H1 (cell line): Measurements from ENCODE around the gene RPS27A. TPM values are rescaled to one million over a fixed set of nuclear protein-coding genes. Genes with fewer than 3 reads are reported as not detected.

Experiments
- CTCF ChIA-PET: fragments of 300-600 bp; sonication (Branson Sonifier 250); formaldehyde crosslinking; loops from one replicate; lab custom pipeline; 2021; ENCODE audit not compliant: partially characterized antibody; lab: Charles Lee
- POLR2A ChIA-PET: fragments of 300-600 bp; sonication (Branson Sonifier 250); formaldehyde crosslinking; loops from one replicate; lab custom pipeline; 2021; ENCODE audit warnings: inconsistent platforms; ENCODE audit not compliant: partially characterized antibody; lab: Charles Lee
- DNase-seq, 2 experiments: peaks; one replicate each; pipeline versions ENCODE4 v3.0.0 to v3.0.0-alpha.2; 2010 to 2022; ENCODE audit warnings: low spot score in 2 of 2, low read depth in 1 of 2, mixed read lengths in 1 of 2
- FAIRE-seq: peaks from 2 replicates; lab custom pipeline; 2011; peaks lifted over from hg19 to GRCh38; lab: Jason Lieb, UNC
- H2AFZ ChIP-seq: 2 replicates; pipeline ENCODE4 v1.8.1; 2012; ENCODE audit warnings: low read length, inconsistent platforms
- H2AK5ac ChIP-seq: 2 replicates; pipeline ENCODE4 v1.6.1; 2013; ENCODE audit warnings: low read depth, low read length
- H2BK120ac ChIP-seq: replicated peaks from 2 replicates; pipeline ENCODE3; 2013; ENCODE audit warnings: low read depth, low read length, inconsistent platforms
- H2BK12ac ChIP-seq: 2 replicates; pipeline ENCODE4 v1.6.1; 2013; ENCODE audit warnings: low read depth, low read length
- H2BK15ac ChIP-seq: 2 replicates; pipeline ENCODE4 v1.6.1; 2013; ENCODE audit warnings: low read length
- H2BK20ac ChIP-seq: 2 replicates; pipeline ENCODE4 v1.6.1; 2013; ENCODE audit warnings: low read length
- H2BK5ac ChIP-seq: 2 replicates; pipeline ENCODE4 v1.6.1; 2013; ENCODE audit warnings: low read depth, low read length
- H3K14ac ChIP-seq: 2 replicates; pipeline ENCODE4 v1.6.1; 2013; ENCODE audit warnings: inconsistent platforms; ENCODE audit not compliant: insufficient read length
- H3K18ac ChIP-seq: 2 replicates; pipeline ENCODE4 v1.6.1; 2013; ENCODE audit warnings: low read length; ENCODE audit errors: extremely low read depth
- H3K23ac ChIP-seq: 2 replicates; pipeline ENCODE4 v1.6.1; 2013; ENCODE audit warnings: inconsistent platforms; ENCODE audit not compliant: insufficient read length
- H3K23me2 ChIP-seq: 2 replicates; pipeline ENCODE4 v1.6.1; 2013; ENCODE audit warnings: low read depth, low read length
- H3K27ac ChIP-seq: 2 replicates; pipeline ENCODE4 v1.6.1; 2011; ENCODE audit warnings: low read depth, low read length, inconsistent platforms
- H3K27me3 ChIP-seq, 4 experiments: replicated peaks in 1 of 4; 1 replicate in 1 of 4; 2 replicates in 3 of 4; pipeline versions ENCODE4 v1.6.1 to v1.8.1; 2011 to 2013; ENCODE audit warnings: low read length in 3 of 4, mild to moderate bottlenecking in 3 of 4, inconsistent platforms in 2 of 4, mixed read lengths in 2 of 4, moderate library complexity in 1 of 4; ENCODE audit not compliant: control insufficient read depth in 3 of 4, insufficient read depth in 3 of 4; ENCODE audit errors: extremely low read depth in 1 of 4
- H3K36me3 ChIP-seq, 4 experiments: 2 replicates each; pipeline versions ENCODE4 v1.6.1 to v1.8.1; 2011 to 2013; ENCODE audit warnings: mild to moderate bottlenecking in 4 of 4, low read length in 3 of 4, moderate library complexity in 2 of 4, control low read depth in 1 of 4, inconsistent platforms in 1 of 4; ENCODE audit not compliant: insufficient read depth in 4 of 4, control insufficient read depth in 2 of 4
- H3K4ac ChIP-seq: replicated peaks from 2 replicates; pipeline ENCODE3; 2013; ENCODE audit warnings: low read length, low read depth, mixed read lengths, inconsistent platforms; ENCODE audit not compliant: insufficient read length
- H3K4me1 ChIP-seq, 4 experiments: replicated peaks in 1 of 4; 1 replicate in 1 of 4; 2 replicates in 3 of 4; pipeline versions ENCODE4 v1.6.1 to v1.8.1; 2011 to 2013; ENCODE audit warnings: low read length in 3 of 4, inconsistent platforms in 2 of 4, mixed read lengths in 1 of 4; ENCODE audit not compliant: insufficient read depth in 4 of 4, control insufficient read depth in 3 of 4
- H3K4me2 ChIP-seq, 2 experiments: 2 replicates each; pipeline versions ENCODE4 v1.6.1 to v1.8.1; 2011 to 2013; ENCODE audit warnings: low read depth in 2 of 2, low read length in 2 of 2, control low read depth in 1 of 2, inconsistent platforms in 1 of 2, mild to moderate bottlenecking in 1 of 2; ENCODE audit not compliant: insufficient read depth in 1 of 2
- H3K4me3 ChIP-seq, 4 experiments: fragments of 200-600, 300-600 bp in 1 of 4; sonication (generic), shearing (Covaris generic), sonication (Bioruptor Twin) in 1 of 4; 2 replicates each; pipeline versions ENCODE4 v1.5.1 to v1.8.1; 2011 to 2016; ENCODE audit warnings: low read length in 4 of 4, low read depth in 3 of 4, control low read depth in 2 of 4, inconsistent platforms in 2 of 4, mild to moderate bottlenecking in 2 of 4, mixed read lengths in 1 of 4, moderate library complexity in 1 of 4; ENCODE audit not compliant: insufficient read depth in 2 of 4; ENCODE audit errors: extremely low read depth in 1 of 4
- H3K56ac ChIP-seq: replicated peaks from 2 replicates; pipeline ENCODE3; 2013; ENCODE audit warnings: low read depth, mild to moderate bottlenecking, mixed read lengths, low read length, inconsistent platforms; ENCODE audit not compliant: insufficient read length
- H3K79me1 ChIP-seq: 2 replicates; pipeline ENCODE4 v1.6.1; 2013; ENCODE audit warnings: low read depth, low read length, control low read depth
- H3K79me2 ChIP-seq, 2 experiments: 2 replicates each; pipeline versions ENCODE4 v1.6.1 to v1.8.1; 2012 to 2013; ENCODE audit warnings: low read length in 2 of 2, mild to moderate bottlenecking in 2 of 2, inconsistent platforms in 1 of 2; ENCODE audit not compliant: insufficient read depth in 2 of 2, control insufficient read depth in 1 of 2
- H3K9ac ChIP-seq, 4 experiments: replicated peaks in 1 of 4; 1 replicate in 1 of 4; 2 replicates in 3 of 4; pipeline versions ENCODE4 v1.6.1 to v1.8.1; 2011 to 2013; ENCODE audit warnings: low read depth in 3 of 4, low read length in 3 of 4, control low read depth in 2 of 4, mild to moderate bottlenecking in 2 of 4, moderate library complexity in 2 of 4, inconsistent platforms in 1 of 4; ENCODE audit errors: extremely low read depth in 1 of 4
- H3K9me3 ChIP-seq, 2 experiments: 2 replicates each; pipeline versions ENCODE4 v1.6.1 to v1.8.1; 2012 to 2013; ENCODE audit warnings: mild to moderate bottlenecking in 2 of 2, moderate library complexity in 2 of 2, control low read depth in 1 of 2, inconsistent platforms in 1 of 2, low read depth in 1 of 2, low read length in 1 of 2, mixed read lengths in 1 of 2; ENCODE audit not compliant: insufficient read depth in 2 of 2
- H4K20me1 ChIP-seq, 2 experiments: replicated peaks in 1 of 2; 2 replicates each; pipeline versions ENCODE3 to v1.8.1; 2011 to 2013; ENCODE audit warnings: inconsistent platforms in 2 of 2, low read length in 2 of 2, mild to moderate bottlenecking in 1 of 2; ENCODE audit not compliant: insufficient read depth in 2 of 2, control insufficient read depth in 1 of 2
- H4K5ac ChIP-seq: 2 replicates; pipeline ENCODE4 v1.6.1; 2013; ENCODE audit warnings: low read length, low read depth, mixed read lengths, inconsistent platforms; ENCODE audit not compliant: insufficient read length
- H4K8ac ChIP-seq: 2 replicates; pipeline ENCODE4 v1.8.0; 2013; ENCODE audit warnings: mild to moderate bottlenecking, moderate library complexity, low read length, inconsistent platforms; ENCODE audit not compliant: insufficient read depth; ENCODE audit errors: extremely low read depth
- H4K91ac ChIP-seq: replicated peaks from 2 replicates; pipeline ENCODE3; 2013; ENCODE audit warnings: low read length, mixed read lengths, inconsistent platforms; ENCODE audit not compliant: insufficient read length
- BACH1 ChIP-seq: IDR thresholded peaks from 2 replicates; pipeline ENCODE4 v1.6.1; 2012; ENCODE audit warnings: low read length, improper control_type of control experiment
- CEBPB ChIP-seq: IDR thresholded peaks from 2 replicates; pipeline ENCODE4 v1.6.1; 2012; ENCODE audit warnings: low read depth, low read length
- GTF2F1 ChIP-seq: IDR thresholded peaks from 2 replicates; pipeline ENCODE4 v1.6.1; 2012; ENCODE audit warnings: low read depth, low read length, improper control_type of control experiment, borderline replicate concordance
- KDM1A ChIP-seq: fragments of 200-600, 300-600 bp; sonication (generic); IDR thresholded peaks from 2 replicates; pipeline ENCODE4 v1.7.1; 2016; ENCODE audit warnings: mild to moderate bottlenecking, low read length, borderline replicate concordance
- SP2 ChIP-seq: IDR thresholded peaks from 2 replicates; pipeline ENCODE4 v1.6.1; 2012; ENCODE audit warnings: mild to moderate bottlenecking, low read length, inconsistent platforms
- SP4 ChIP-seq: IDR thresholded peaks from 2 replicates; pipeline ENCODE4 v1.6.1; 2012; ENCODE audit warnings: low read length, inconsistent platforms
- WGBS, 2 experiments: shearing (Covaris generic) in 1 of 2; methylation state at CpG; one replicate each; pipeline versions ENCODE4 v1.1.6 to v1.1.7; 2013 to 2015; ENCODE audit warnings: low lambda C conversion rate in 2 of 2, mixed read lengths in 2 of 2, inconsistent platforms in 1 of 2, low coverage in 1 of 2, missing lambda C conversion rate in 1 of 2; ENCODE audit not compliant: insufficient replicate concordance in 2 of 2, insufficient coverage in 1 of 2, insufficient read length in 1 of 2; ENCODE audit errors: extremely low coverage in 1 of 2, missing lambda C conversion rate in 1 of 2; 5-methylcytosine and 5-hydroxymethylcytosine counted together
- polyA plus RNA-seq, 7 experiments: library from polyadenylated mRNA; depleted of rRNA in 3 of 7; stranded (reverse) in 5 of 7; unstranded in 2 of 7; fragments of >200 nt in 5 of 7; fragments of 200-250 nt in 2 of 7; gene quantifications; 1 replicate in 5 of 7; 2 replicates in 1 of 7; 4 replicates in 1 of 7; pipeline versions ENCODE4 v1.2.1 to v1.2.3, GENCODE V29; 2011 to 2013; ENCODE audit warnings: missing spikeins in 2 of 7, mixed read lengths in 2 of 7
- total RNA-seq: library from RNA; stranded (reverse); fragmentation: NEBNext Ultra II Directional; extraction: Animal tissue kit (Norgen Biotek cat#: 25700); gene quantifications from 2 replicates; pipeline ENCODE4 v1.2.1, GENCODE V29; 2021
- TF ChIP-seq, protein P1 (sequence below): IDR thresholded peaks from 2 replicates; pipeline ENCODE4 v1.6.1; 2012; ENCODE audit warnings: inconsistent platforms

RPS27A gene
- total and polyA plus RNA-seq, 2 of the 8 experiments (the other 6 are each of a cell fraction or from before 2014, with no cell fraction given): 1,431 to 1,682 TPM

DNA sequence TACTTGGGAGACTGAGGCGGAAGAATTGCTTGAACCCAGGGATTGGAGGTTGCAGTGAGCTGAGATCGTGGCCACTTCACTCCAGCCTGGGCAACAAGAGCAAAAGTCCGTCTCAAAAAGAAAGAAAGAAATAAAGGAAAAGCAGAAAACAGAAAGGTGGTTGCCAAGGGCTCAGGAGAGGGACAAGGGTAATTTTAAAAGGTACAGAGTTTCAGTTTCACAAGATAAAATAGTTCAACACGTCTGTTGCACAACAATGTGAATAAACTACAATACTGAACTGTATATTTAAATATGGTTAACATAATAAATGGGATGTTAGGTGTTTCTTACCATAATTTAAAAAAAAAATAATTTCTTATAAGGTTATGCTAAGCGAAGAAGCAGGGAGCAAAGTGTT, 12.9 kb downstream of the RPS27A start:
- Histone ChIP-seq H3K18ac (no peak overlapping the region), H3K79me2 (no peaks in the 10 kb centered on the region), H3K4me3 (no peak overlapping the region), H2BK20ac (no peak overlapping the region), H3K56ac (no peak overlapping the region), H2BK15ac (no peak overlapping the region), H3K4ac (no peak overlapping the region), H4K20me1 (peaks cover 0 to 2% of the 10 kb centered on the region in 2 experiments), H3K9ac (no peak overlapping the region), H3K27me3 (no peaks in the 10 kb centered on the region), H2AK5ac (no peak overlapping the region), H2BK12ac (no peak overlapping the region), H3K36me3 (peaks cover 0 to 45% (median 10%) of the 10 kb centered on the region in 4 experiments; a peak in 5 of 8 replicates), H4K8ac (no peak overlapping the region), H3K14ac (no peak overlapping the region), H3K9me3 (no peaks in the 10 kb centered on the region), H3K27ac (no peak overlapping the region), H3K4me1 (no peaks in the 10 kb centered on the region), H2AFZ (no peak overlapping the region), H2BK120ac (no peak overlapping the region), H4K91ac (no peak overlapping the region), H2BK5ac (no peak overlapping the region), H3K4me2 (no peak overlapping the region), H3K79me1 (no peaks in the 10 kb centered on the region), H4K5ac (no peak overlapping the region), H3K23me2 (no peaks in the 10 kb centered on the region), H3K23ac (no peak overlapping the region)
- ChIA-PET CTCF (no interaction called here), POLR2A (interaction anchor here (2.7 kb wide), 1 partner anchor 13 kb away, joined by 10 read pairs; the partner anchor contains the start of genes CLHC1 and RPS27A)
- TF ChIP-seq KDM1A (no peak), BACH1 (no peak), CEBPB (no peak), SP4 (no peak), SP2 (no peak), GTF2F1 (no peak)
- TF ChIP-seq, protein P1, sequence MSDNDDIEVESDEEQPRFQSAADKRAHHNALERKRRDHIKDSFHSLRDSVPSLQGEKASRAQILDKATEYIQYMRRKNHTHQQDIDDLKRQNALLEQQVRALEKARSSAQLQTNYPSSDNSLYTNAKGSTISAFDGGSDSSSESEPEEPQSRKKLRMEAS: no peak
- FAIRE-seq (no peak), DNase-seq (no peak)
- 94% methylated on average over 5 of the region's 5 CpGs; no CpG with 5 or more reads in 1 of the 2 experiments for WGBS, 2 experiments
